ENCODE results near the gene PPP1R2B.

The PPP1R2B gene

GRCh38 chr5:156879665-156880285 is 29.7 kb downstream of the PPP1R2B start:
- Histone ChIP-seq H3K79me2 (ENCODE audit: low read length) (no peaks in the 10 kb centered on the region), H3F3A (ENCODE audit: insufficient read depth, low read length) (peaks cover 24% of the 10 kb centered on the region), H3K4me1 (ENCODE audit: low read length) (peaks cover 41% of the 10 kb centered on the region), H2AFZ (ENCODE audit: low read length) (no peak overlapping the region), H3K9me2 (replicated peaks; ENCODE audit: insufficient read depth, low read length) (no peaks in the 10 kb centered on the region), H3K36me3 (replicated peaks; ENCODE audit: insufficient read depth, low read length) (no peaks in the 10 kb centered on the region), H3K9me3 (replicated peaks; ENCODE audit: insufficient read depth, low read length) (no peaks in the 10 kb centered on the region), H3K9ac (ENCODE audit: low read length) (no peak overlapping the region), H3K27ac (ENCODE audit: low read length) (peak overlapping the region; percentile 62; the same call in 1 of the 2 replicates), H4K20me1 (ENCODE audit: insufficient read depth, low read length) (no peaks in the 10 kb centered on the region), H3K4me3 (ENCODE audit: low read length) (no peak overlapping the region), H3K27me3 (replicated peaks; ENCODE audit: insufficient read depth, low read length) (no peaks in the 10 kb centered on the region), H3K4me2 (ENCODE audit: low read depth, low read length) (peak overlapping the region; percentile 56)
- peak; percentile 94 for DNase-seq
- peak; percentile 23; the same call in 1 of the 2 replicates for TF ChIP-seq CTCF (IDR thresholded peaks at IDR 0.05; ENCODE audit: low read length)
- no peak for TF ChIP-seq EZH2phosphoT487 (IDR thresholded peaks at IDR 0.05; ENCODE audit: low read length)

- Histone ChIP-seq H3K9me2 (replicated peaks; ENCODE audit: insufficient read depth, low read length) (no peaks in the 10 kb centered on the region), H3K4me2 (ENCODE audit: low read depth, low read length) (peak overlapping the region; percentile 36), H2AFZ (ENCODE audit: low read length) (peak overlapping the region; percentile 48), H3K9me3 (replicated peaks; ENCODE audit: insufficient read depth, low read length) (no peaks in the 10 kb centered on the region), H4K20me1 (ENCODE audit: insufficient read depth, low read length) (no peaks in the 10 kb centered on the region), H3K36me3 (replicated peaks; ENCODE audit: insufficient read depth, low read length) (no peaks in the 10 kb centered on the region), H3K79me2 (ENCODE audit: low read length) (no peaks in the 10 kb centered on the region), H3K4me3 (ENCODE audit: low read length) (no peak overlapping the region), H3K9ac (ENCODE audit: low read length) (no peak overlapping the region), H3K27me3 (replicated peaks; ENCODE audit: insufficient read depth, low read length) (no peaks in the 10 kb centered on the region), H3K4me1 (ENCODE audit: low read length) (peaks cover 40% of the 10 kb centered on the region), H3K27ac (ENCODE audit: low read length) (peak overlapping the region; percentile 30; the same call in 1 of the 2 replicates), H3F3A (ENCODE audit: insufficient read depth, low read length) (peaks cover 23% of the 10 kb centered on the region)
- DNase-seq, result peak; percentile 66
- TF ChIP-seq EZH2phosphoT487 (IDR thresholded peaks at IDR 0.05; ENCODE audit: low read length) (no peak), CTCF (IDR thresholded peaks at IDR 0.05; ENCODE audit: low read length) (no peak), EZH2 (optimal IDR thresholded peaks at IDR 0.05; ENCODE audit: low read depth, low read length) (no peak)
Observed at GRCh38 chr5:156883316-156883875, 33.3 kb downstream of the PPP1R2B start.

GRCh38 chr5:156888520-156888919 is 38.4 kb downstream of the PPP1R2B start:
- DNase-seq, result peak; percentile 74
- H3K4me1 ChIP-seq (ENCODE audit: low read length), result peaks cover 45% of the 10 kb centered on the region
- H3K4me3 ChIP-seq (ENCODE audit: low read length), result no peak overlapping the region
- H3K27ac ChIP-seq (ENCODE audit: low read length), result peak overlapping the region; percentile 30; the same call in 1 of the 2 replicates
- no peaks in the 10 kb centered on the region for H4K20me1 ChIP-seq (ENCODE audit: insufficient read depth, low read length)
- no peak overlapping the region for H3K4me2 ChIP-seq (ENCODE audit: low read depth, low read length)
- TF ChIP-seq EZH2phosphoT487 (IDR thresholded peaks at IDR 0.05; ENCODE audit: low read length) (no peak), CTCF (IDR thresholded peaks at IDR 0.05; ENCODE audit: low read length) (no peak), EZH2 (optimal IDR thresholded peaks at IDR 0.05; ENCODE audit: low read depth, low read length) (no peak)
- no peaks in the 10 kb centered on the region for H3K79me2 ChIP-seq (ENCODE audit: low read length)
- H3K36me3 ChIP-seq (replicated peaks; ENCODE audit: insufficient read depth, low read length), result no peaks in the 10 kb centered on the region
- 0 out of 2 replicates have a peak overlapping the region, but pooled peaks have one; percentile 11 for H2AFZ ChIP-seq (ENCODE audit: low read length)
- peaks cover 3% of the 10 kb centered on the region for H3F3A ChIP-seq (ENCODE audit: insufficient read depth, low read length)
- no peaks in the 10 kb centered on the region for H3K27me3 ChIP-seq (replicated peaks; ENCODE audit: insufficient read depth, low read length)
- H3K9me3 ChIP-seq (replicated peaks; ENCODE audit: insufficient read depth, low read length), result no peaks in the 10 kb centered on the region
- no peak overlapping the region for H3K9ac ChIP-seq (ENCODE audit: low read length)
- no peaks in the 10 kb centered on the region for H3K9me2 ChIP-seq (replicated peaks; ENCODE audit: insufficient read depth, low read length)

Data from MM.1S (cell line).